ENCODE results near the gene GTPBP3. TPM values are rescaled to one million over a fixed set of nuclear protein-coding genes. Genes with fewer than 3 reads are reported as not detected.
A peak's percentile ranks its signal among the peaks of the same experiment; 100 is the strongest.

The GTPBP3 gene
- total RNA-seq, 1 donor from 2014 or later, result 66.5 TPM

DNA sequence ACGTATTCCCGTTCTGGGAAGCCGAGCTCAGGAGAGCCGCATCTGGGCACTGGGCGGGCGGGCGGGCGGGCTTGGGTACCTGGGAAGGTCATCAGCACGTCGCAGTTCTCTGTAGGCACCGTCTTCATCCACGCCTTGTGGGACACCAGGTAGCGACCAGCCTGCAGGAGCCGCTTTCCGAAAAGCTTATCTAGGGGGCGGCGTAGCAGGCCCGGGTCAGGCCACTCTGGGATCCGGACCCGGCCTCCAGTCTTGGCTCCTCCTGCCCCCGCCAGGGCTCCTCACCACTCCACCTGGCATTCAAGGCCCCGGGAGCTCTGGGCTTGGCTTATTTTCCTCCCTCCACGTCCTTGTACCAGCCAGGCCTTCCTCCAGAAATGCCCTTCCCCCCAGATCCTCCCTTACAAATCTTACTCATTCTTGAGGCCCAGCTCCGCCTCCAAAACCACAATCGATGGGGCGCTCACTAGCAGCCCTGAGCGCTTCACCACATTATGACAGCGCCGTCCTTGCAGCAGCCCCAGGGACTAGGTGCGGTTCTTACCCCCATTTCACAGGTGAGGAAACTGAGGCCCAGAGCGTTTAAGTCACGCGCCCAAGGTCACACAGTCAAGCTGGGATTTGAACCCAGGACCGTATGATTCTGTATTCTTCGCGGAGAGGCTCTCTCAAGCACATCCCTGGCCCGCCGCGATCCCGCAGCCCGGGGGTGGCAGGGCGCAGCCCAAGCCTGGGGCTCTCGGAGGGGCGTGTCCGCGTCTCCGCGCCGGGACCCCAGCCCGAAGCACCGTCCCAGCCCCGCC lies 3.5 kb upstream of the GTPBP3 start:
- DNase-seq (ENCODE audit: low spot score), result peak; percentile 75
- Mint-ChIP-seq H3K4me3 (ENCODE audit: low read depth) (peak overlapping the region; percentile 83), H3K27ac (peak overlapping the region; percentile 85), H3K36me3 (ENCODE audit: low read depth) (peaks cover 17% of the 10 kb centered on the region), H3K27me3 (ENCODE audit: low read depth) (peaks cover 9% of the 10 kb centered on the region), H3K4me1 (ENCODE audit: low read depth) (peaks cover 15% of the 10 kb centered on the region), H3K9me3 (no peaks in the 10 kb centered on the region)
- intact Hi-C loops (cut with micrococcal nuclease), result no loop called here

GRCh38 chr19:17334414-17335409 lies 2.6 kb upstream of the GTPBP3 start, which contains the start of gene ANO8:
Gene ANO8, minus strand, starts transcription at chr19:17334855. Its CDS starts 185 bp downstream, at chr19:17334670.
- Mint-ChIP-seq H3K27me3 (ENCODE audit: low read depth) (peaks cover 9% of the 10 kb centered on the region), H3K9me3 (no peaks in the 10 kb centered on the region), H3K36me3 (ENCODE audit: low read depth) (peaks cover 23% of the 10 kb centered on the region), H3K27ac (peak within 1 kb of the TSS; percentile 85), H3K4me3 (ENCODE audit: low read depth) (peak within 1 kb of the TSS; percentile 84), H3K4me1 (ENCODE audit: low read depth) (peaks cover 15% of the 10 kb centered on the region)
- intact Hi-C loops (cut with micrococcal nuclease), result loop anchor here (5.0 kb wide), 2 partner anchors 42 to 73 kb away; partner anchors contain the start of gene BST2
- DNase-seq (ENCODE audit: low spot score), result peak; percentile 96

- no peak for DNase-seq (ENCODE audit: low spot score)
- H3K9me3 Mint-ChIP-seq, result no peaks in the 10 kb centered on the region
- peaks cover 2% of the 10 kb centered on the region for H3K27me3 Mint-ChIP-seq (ENCODE audit: low read depth)
- no peak overlapping the region for H3K27ac Mint-ChIP-seq
- peaks cover 24% of the 10 kb centered on the region for H3K36me3 Mint-ChIP-seq (ENCODE audit: low read depth)
- H3K4me1 Mint-ChIP-seq (ENCODE audit: low read depth), result peaks cover 15% of the 10 kb centered on the region
- intact Hi-C loops (cut with micrococcal nuclease), result loop anchor here (5.0 kb wide), 2 partner anchors 43 to 72 kb away; partner anchors contain the start of gene BST2
- peak overlapping the region; percentile 61 for H3K4me3 Mint-ChIP-seq (ENCODE audit: low read depth)
These were observed 1.8 kb upstream of the GTPBP3 start for GRCh38 chr19:17335575-17335974.

DNA sequence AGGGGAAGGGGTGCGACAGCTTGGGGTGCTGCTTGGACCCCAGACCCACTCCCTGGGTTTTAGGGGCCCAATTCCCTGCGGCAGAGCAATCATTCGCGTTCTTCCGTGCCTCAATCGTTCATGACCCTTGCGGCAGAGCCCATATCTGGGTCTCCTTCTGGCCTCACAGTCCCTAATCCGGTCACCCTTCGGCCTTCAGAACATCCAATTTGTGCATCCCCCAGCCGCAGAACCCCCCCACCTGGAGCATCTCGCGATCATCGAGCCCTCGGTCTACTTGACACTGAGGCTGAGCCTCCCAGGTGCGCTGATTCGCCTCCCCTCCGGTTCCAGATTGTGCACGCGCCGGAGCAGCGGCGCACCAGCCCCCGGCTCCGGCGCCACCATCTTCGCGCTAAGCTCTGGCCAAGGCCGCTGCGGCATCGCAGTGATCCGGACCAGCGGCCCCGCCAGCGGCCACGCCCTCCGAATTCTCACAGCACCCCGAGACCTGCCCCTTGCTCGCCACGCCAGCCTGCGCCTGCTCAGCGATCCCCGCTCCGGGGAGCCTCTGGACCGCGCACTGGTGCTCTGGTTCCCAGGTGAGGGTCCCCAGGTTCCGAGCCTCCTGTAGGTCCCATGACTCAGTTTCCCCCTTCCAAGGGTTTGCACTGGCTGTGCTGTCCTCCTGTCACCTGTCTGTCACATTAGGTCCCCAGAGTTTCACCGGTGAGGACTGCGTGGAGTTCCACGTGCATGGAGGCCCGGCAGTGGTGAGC lies 501 bp downstream of the GTPBP3 start:
- intact Hi-C loops (cut with micrococcal nuclease), result loop anchor here (1.0 to 5.0 kb wide), 3 partner anchors 29 to 69 kb away; partner anchors contain the start of genes BST2 and DDA1
- H3K27ac Mint-ChIP-seq, result peak overlapping the region; percentile 89
- H3K4me1 Mint-ChIP-seq (ENCODE audit: low read depth), result peaks cover 12% of the 10 kb centered on the region
- H3K36me3 Mint-ChIP-seq (ENCODE audit: low read depth), result peaks cover 17% of the 10 kb centered on the region
- H3K27me3 Mint-ChIP-seq (ENCODE audit: low read depth), result no peaks in the 10 kb centered on the region
- DNase-seq (ENCODE audit: low spot score), result peak; percentile 42
- H3K4me3 Mint-ChIP-seq (ENCODE audit: low read depth), result peak overlapping the region; percentile 84
- H3K9me3 Mint-ChIP-seq, result no peaks in the 10 kb centered on the region

DNA sequence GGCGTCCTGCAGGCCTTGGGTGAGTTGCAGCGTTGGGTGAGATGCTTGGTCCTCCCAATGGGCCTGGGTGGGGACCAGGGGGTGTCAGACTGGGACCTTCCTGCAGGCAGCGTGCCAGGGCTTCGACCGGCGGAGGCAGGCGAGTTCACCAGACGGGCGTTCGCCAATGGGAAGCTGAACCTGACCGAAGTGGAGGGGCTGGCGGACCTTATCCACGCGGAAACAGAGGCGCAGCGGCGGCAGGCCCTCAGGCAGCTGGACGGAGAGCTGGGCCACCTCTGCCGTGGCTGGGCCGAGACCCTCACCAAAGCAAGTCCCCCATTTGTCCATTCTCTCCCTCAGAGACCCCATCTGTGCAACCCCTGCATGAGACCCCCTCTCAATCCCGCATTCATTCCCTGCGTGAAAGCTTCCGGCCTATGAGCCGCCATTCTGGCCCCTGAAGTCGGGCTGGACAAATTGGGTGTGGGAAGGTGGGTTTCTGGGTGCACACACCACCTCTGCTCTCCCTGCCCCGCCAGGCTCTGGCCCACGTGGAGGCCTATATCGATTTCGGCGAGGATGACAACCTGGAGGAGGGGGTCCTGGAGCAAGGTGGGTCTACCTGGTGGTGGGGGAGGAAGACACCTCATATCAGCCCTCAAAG lies 1.2 kb downstream of the GTPBP3 start:
- intact Hi-C loops (cut with micrococcal nuclease), result loop anchor here (5.0 kb wide), 2 partner anchors 46 to 69 kb away; partner anchors contain the start of gene BST2

DNA sequence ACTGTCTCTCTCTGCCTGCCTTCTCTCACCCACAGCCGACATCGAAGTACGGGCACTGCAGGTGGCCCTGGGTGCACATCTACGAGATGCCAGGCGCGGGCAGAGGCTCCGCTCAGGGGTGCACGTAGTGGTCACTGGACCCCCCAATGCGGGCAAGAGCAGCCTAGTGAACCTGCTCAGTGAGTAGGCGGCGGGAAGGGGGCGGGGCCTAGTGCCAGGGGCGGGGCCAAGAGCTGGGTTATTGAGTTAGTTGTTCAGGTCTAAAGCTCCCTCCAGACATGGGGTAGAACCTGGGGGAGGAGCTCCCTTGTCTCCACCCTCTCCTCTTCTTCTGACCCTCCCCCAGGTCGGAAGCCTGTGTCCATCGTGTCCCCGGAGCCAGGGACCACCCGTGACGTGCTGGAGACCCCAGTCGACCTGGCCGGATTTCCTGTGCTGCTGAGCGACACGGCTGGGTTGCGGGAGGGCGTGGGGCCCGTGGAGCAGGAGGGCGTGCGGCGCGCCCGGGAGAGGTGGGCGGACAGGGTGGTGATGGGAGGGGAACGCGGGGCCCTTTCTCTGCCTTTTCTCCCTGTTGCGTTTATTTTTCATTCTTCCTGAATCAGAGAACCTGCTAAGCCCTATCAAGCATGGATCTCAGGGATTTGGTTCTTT lies 1.9 kb downstream of the GTPBP3 start:
- Mint-ChIP-seq H3K4me1 (ENCODE audit: low read depth) (peaks cover 7% of the 10 kb centered on the region), H3K36me3 (ENCODE audit: low read depth) (peaks cover 16% of the 10 kb centered on the region), H3K27me3 (ENCODE audit: low read depth) (no peaks in the 10 kb centered on the region), H3K4me3 (ENCODE audit: low read depth) (peak overlapping the region; percentile 84), H3K9me3 (no peaks in the 10 kb centered on the region), H3K27ac (no peak overlapping the region)
- no peak for DNase-seq (ENCODE audit: low spot score)
- intact Hi-C loops (cut with micrococcal nuclease), result loop anchor here (5.0 kb wide), 2 partner anchors 47 to 68 kb away; partner anchors contain the start of gene BST2

More for the DNA sequence above, 1.2 kb downstream of the GTPBP3 start:
- Mint-ChIP-seq H3K4me3 (ENCODE audit: low read depth) (peak overlapping the region; percentile 84), H3K27me3 (ENCODE audit: low read depth) (no peaks in the 10 kb centered on the region), H3K4me1 (ENCODE audit: low read depth) (peaks cover 10% of the 10 kb centered on the region), H3K27ac (peak overlapping the region; percentile 89), H3K9me3 (no peaks in the 10 kb centered on the region), H3K36me3 (ENCODE audit: low read depth) (peaks cover 16% of the 10 kb centered on the region)
- DNase-seq (ENCODE audit: low spot score), result no peak

DNA sequence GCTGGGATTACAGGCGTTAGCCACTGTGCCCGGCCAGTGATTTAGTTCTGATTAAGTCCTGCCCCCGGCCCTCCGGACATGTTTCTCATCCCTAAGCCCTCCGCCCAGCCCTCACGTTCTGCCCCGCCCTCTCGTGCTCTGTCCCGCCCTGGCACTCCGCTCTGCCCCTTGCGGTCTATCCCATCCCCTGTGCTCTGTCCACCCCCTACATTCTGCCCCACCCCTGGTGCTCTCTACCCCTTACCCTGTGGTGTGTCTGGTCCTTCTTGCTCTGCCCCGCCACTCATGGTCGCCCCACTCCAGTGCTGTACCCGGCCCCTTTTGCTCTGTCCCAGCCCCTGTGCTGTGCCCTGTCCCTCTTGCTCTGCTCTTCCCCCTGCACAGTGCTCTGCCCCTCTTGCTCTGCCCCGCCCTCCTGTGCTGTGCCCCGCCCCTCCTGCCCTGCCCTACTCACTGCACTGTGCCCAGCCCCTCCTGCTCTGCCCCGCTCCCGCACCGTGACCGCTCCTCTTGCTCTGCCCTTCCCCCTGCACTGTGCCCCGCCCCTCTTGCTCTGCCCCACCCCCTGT lies 3.0 kb downstream of the GTPBP3 start:
- no peak overlapping the region for H3K27ac Mint-ChIP-seq
- H3K36me3 Mint-ChIP-seq (ENCODE audit: low read depth), result peaks cover 17% of the 10 kb centered on the region
- H3K4me3 Mint-ChIP-seq (ENCODE audit: low read depth), result no peak overlapping the region
- no peaks in the 10 kb centered on the region for H3K27me3 Mint-ChIP-seq (ENCODE audit: low read depth)
- DNase-seq (ENCODE audit: low spot score), result no peak
- H3K9me3 Mint-ChIP-seq, result no peaks in the 10 kb centered on the region
- intact Hi-C loops (cut with micrococcal nuclease), result no loop called here
- peaks cover 1% of the 10 kb centered on the region for H3K4me1 Mint-ChIP-seq (ENCODE audit: low read depth)

GRCh38 chr19:17340871-17341357 lies 3.6 kb downstream of the GTPBP3 start:
- no peak for DNase-seq (ENCODE audit: low spot score)
- peaks cover 1% of the 10 kb centered on the region for H3K4me1 Mint-ChIP-seq (ENCODE audit: low read depth)
- intact Hi-C loops (cut with micrococcal nuclease), result no loop called here
- H3K36me3 Mint-ChIP-seq (ENCODE audit: low read depth), result peaks cover 17% of the 10 kb centered on the region
- H3K9me3 Mint-ChIP-seq, result no peaks in the 10 kb centered on the region
- H3K27ac Mint-ChIP-seq, result no peak overlapping the region
- H3K4me3 Mint-ChIP-seq (ENCODE audit: low read depth), result no peak overlapping the region
- no peaks in the 10 kb centered on the region for H3K27me3 Mint-ChIP-seq (ENCODE audit: low read depth)

- intact Hi-C loops (cut with micrococcal nuclease), result no loop called here
- peaks cover 5% of the 10 kb centered on the region for H3K4me1 Mint-ChIP-seq (ENCODE audit: low read depth)
- H3K9me3 Mint-ChIP-seq, result no peaks in the 10 kb centered on the region
- H3K27me3 Mint-ChIP-seq (ENCODE audit: low read depth), result no peaks in the 10 kb centered on the region
- H3K36me3 Mint-ChIP-seq (ENCODE audit: low read depth), result peaks cover 17% of the 10 kb centered on the region
- no peak overlapping the region for H3K4me3 Mint-ChIP-seq (ENCODE audit: low read depth)
- DNase-seq (ENCODE audit: low spot score), result no peak
- no peak overlapping the region for H3K27ac Mint-ChIP-seq
These were observed 4.0 kb downstream of the GTPBP3 start for GRCh38 chr19:17341386-17341785.

DNA sequence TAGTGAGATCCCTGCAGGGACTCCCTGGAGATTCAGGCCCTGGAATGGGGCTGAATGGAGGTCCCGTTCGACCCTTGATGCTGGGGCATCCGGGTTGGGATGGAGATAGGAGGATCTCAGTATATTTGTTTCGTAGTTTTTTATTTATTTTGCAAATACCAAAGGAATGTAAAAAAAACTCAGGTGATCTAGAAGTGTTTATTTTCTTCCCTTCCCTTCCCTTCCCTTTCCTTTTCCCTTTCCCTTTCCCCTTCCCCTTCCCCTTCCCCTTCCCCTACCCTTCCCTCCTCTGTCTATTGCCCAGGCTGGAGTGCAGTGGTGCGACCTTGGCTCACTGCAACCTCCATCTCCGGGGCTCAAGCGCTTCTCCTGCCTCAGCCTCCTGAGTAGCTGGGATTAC lies 4.5 kb downstream of the GTPBP3 start:
- intact Hi-C loops (cut with micrococcal nuclease), result no loop called here
- H3K4me3 Mint-ChIP-seq (ENCODE audit: low read depth), result no peak overlapping the region
- H3K27ac Mint-ChIP-seq, result no peak overlapping the region

More for the DNA sequence above, 4.5 kb downstream of the GTPBP3 start:
- peaks cover 5% of the 10 kb centered on the region for H3K4me1 Mint-ChIP-seq (ENCODE audit: low read depth)
- H3K27me3 Mint-ChIP-seq (ENCODE audit: low read depth), result no peaks in the 10 kb centered on the region
- DNase-seq (ENCODE audit: low spot score), result no peak
- peaks cover 17% of the 10 kb centered on the region for H3K36me3 Mint-ChIP-seq (ENCODE audit: low read depth)
- no peaks in the 10 kb centered on the region for H3K9me3 Mint-ChIP-seq
